NCI-H2029 treated with DMSO at 0.1 percent for 48 hours (cell line): ENCODE results near the gene SLC26A1.

ENCODE experiments used
- DNase-seq: peaks from one replicate; lab custom pipeline; 2025; lab: John Stamatoyannopoulos, UW

The SLC26A1 gene

GRCh38 chr4:1014291-1015167 is 21.3 kb upstream of the SLC26A1 start:
- no peak for DNase-seq

GRCh38 chr4:1013225-1014073 is 20.2 kb upstream of the SLC26A1 start:
- DNase-seq, result no peak

DNA sequence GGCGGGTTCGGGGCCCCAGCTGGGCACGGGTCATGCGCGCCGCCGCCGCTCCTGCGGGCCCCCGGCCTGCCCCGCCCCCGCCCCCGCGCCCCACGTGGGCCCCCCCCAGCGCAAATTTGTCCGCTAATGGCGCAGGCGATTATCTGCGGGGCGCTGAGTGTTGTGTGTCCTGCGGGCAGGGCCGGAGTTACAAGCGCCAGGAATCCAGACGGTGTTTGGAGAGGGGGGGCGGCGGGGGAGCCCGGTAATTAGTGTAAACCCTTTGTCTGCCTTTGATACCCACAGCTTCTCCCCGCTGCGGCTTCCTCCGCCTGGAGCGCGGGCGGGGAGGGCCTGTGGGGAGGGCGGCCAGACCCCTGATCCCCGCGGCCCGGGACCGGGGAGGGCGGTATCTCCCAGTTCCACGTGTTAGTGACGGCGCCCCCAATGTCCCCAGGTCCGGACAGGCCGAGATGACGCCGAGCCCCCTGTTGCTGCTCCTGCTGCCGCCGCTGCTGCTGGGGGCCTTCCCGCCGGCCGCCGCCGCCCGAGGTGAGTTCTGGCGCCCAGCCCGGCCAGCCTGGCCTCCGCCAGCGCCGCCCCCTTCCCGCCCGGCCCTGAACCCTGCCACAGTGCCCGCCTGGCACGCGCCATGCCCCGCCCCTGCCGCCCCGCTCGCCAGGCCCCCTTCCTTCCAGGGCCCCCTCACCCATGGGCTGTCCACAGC is 19.0 kb upstream of the SLC26A1 start:
- DNase-seq, result no peak

DNA sequence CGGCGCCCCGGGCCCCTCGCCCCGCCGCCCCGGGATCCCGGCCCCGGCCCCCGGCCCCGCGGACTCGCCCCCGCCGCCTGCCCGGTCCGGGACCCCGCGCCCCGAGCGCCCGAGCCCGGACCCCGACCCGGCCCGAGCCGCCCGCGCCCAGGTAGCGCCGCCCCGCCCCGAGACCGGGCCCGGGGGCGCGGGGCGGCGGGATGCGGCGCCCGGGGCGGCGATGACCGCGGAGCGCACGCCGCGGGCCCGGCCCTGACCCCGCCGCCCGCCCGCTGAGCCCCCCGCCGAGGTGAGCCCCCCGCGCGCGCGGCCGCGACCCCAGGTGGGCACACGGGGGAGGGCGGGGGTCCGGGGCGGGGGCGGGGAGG is 18.4 kb upstream of the SLC26A1 start:
- DNase-seq, result no peak

DNA sequence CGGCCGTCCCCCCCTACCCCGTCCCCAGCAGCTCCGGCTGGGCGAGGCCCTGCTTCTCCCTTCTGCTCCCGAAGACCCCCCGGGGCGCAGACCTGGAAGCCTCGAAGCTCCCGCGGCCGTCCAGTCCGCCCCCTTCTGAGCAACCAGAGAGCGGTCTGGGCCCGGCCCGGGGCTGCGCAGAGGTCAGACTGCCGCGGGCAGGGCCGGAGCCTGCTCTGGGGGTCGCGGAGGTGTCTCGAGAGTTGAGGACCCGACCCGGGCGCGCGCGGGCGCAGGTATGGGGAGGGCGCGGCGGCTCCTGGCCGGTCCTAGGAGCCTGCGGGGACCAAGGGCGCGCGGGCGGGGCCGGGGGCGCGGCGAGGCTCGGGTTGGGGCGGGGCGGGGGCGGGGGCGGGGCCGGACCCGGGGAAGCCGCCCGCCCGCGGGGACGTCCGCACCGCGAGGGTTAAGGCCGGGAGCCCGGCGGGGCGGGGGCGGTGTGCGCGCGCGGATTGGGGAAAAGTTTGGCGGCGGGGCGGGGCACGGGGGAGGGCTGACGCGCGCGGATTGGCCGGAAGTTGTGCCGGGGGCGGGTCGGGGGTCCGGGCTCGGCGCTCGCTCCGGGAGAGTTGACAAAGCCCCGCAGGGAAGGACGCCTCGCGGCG is 17.9 kb upstream of the SLC26A1 start, which contains the start of gene FGFRL1:
TSS of gene FGFRL1 (plus strand) at position 605 of the 644 bp plus-strand sequence. CDS start 860 bp downstream, outside the sequence.
- no peak for DNase-seq

- no peak for DNase-seq
Measured at GRCh38 chr4:1010395-1011021, 17.3 kb upstream of the SLC26A1 start.

DNA sequence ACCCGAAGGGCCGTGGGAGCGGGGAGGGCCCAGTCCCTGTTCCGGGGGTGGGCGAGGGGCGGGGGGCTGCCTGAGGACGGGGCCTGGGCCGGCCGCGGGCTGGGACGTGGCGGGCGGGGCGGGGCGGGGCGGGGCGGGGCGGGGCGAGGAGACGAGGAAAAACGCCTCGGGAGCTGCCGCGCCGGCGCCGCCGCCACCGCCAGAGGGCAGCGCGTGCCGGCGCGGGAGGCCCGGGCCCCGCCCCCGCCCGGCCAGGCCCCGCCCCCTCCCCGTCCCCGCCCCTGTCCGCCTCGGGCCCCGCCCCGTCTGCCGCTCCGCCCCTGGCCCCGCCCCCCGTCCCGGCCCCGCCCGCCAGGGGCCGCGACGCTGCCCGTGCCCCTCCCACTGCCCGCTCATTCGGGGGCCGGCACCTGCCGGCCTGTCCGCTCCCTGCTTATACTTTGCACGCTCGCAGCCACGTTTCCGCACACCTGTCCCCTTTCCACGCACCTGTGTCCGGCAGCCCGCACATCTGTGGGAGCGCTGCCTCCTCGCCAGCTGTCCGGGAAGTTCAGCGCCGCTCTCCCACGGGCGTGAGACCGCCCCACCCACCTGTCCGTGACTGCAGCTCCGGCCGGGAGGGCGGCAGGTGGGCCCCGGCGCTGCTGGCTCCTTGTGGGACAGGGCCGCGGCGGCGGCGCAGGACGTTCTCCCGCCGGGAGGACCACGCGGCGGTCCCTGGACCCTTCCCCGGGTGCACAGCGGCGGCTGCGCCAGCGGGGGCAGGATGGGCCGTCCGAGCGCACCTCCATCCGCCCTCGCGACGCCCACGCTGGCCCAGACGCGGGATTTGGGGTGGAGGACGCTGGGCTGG is 16.6 kb upstream of the SLC26A1 start:
- DNase-seq, result no peak

GRCh38 chr4:1008840-1009541 is 15.8 kb upstream of the SLC26A1 start:
- no peak for DNase-seq

GRCh38 chr4:1006856-1007255 is 13.7 kb upstream of the SLC26A1 start:
- DNase-seq, result no peak

DNA sequence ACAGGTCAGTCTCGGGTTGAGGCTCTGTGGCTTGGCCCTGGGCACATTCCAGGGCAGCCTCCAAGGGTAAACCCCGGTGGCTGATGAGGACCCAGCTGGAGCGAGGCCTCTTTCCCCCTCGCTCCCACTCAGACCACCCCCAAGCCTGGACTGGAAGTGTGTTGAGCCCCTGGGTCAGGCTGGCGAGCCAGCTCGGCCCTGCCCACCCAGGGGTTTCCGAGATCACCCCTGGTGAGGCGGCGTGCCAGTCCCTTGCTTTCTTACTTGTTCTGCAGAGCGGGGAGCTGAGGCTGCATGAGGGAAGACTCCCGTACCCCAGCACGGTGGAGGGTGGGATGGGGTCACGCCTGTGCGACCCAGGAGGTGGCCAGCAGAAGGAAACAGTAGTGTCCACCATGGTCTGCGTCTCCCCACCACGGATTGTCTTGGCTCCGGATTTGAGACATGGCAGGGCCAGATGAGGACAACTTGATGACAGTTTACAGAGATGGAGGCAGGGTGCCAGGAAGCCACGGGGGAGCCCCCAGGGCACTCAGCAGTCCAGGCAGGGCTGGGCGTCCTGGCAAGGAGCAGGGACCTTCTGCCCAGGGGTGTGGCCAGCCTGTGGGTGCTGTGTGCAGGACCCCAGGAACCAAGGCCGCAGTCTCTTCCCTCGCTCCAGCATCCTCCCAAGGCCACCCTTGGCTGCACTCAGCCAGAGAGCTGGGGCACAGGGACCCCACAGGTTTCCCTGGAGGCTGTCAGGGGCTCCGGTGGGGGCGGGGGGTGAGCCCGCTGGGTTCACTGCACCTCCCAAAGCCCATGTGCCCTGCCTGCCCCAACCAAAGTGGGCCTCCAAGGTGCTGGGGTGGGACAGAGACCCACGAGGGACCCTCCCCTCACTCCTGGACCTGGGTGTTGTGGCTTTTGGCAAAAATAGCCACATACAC is 11.6 kb upstream of the SLC26A1 start:
- DNase-seq, result no peak

- no peak for DNase-seq
Measured at GRCh38 chr4:1004071-1004418, 10.8 kb upstream of the SLC26A1 start.

DNA sequence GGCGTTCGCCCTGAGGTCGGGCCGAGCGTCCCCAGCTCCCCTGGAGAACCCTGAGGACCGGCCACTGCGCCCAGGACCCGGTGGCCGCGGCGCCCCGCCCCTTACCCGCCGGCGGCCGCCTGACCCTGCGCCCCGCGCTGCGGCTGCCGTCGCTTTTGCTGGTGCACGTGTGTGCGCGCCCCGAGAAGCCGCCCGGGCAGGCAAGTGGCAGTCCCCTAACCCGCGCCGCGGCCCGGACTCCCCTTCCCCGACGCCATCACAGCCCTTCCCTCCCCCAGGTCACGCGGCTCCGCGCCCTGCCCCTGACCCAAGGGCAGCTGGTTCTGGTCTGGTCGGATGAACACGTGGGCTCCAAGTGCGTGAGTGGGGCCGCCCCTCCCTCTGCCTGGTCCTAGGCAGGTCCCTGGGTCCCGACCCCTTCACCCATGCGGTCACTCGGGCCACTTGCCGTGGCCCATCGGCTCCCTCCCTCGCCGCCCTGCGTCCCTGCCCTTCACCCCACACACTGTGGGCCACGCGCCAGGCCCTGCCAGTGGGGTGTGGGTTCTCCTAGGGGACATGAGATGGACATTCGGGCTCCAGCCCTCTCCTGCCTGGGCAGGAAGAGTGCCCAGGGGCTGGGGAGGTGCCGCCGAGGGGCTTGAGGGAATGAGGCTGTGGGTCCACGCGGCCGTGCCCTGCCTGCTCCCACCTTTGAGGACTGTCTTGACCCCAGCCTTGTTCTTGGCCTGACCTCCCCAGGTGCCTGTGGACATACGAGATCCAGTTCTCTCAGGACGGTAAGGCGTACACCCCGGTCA is 10.3 kb upstream of the SLC26A1 start:
- DNase-seq, result no peak

DNA sequence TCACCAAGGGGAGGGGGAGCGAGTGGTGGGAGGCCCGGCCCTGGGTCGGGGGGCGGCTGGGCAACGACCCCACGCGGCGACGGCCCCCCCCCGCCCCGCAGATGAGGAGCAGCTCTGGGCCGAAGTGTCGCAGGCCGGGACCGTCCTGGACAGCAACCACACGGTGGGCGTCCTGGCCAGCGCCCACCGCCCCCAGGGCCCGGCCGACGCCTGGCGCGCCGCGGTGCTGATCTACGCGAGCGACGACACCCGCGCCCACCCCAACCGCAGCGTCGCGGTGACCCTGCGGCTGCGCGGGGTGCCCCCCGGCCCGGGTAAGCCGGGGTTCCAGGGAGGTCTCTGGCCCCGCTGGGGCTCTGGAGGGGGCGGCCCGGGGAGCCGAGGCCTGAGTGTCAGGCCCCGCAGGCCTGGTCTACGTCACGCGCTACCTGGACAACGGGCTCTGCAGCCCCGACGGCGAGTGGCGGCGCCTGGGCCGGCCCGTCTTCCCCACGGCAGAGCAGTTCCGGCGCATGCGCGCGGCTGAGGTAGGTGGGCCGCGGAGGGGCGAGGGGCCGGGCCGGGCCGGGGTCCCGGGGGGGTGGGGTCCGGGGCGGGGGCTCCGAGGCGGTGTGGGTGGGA is 9.5 kb upstream of the SLC26A1 start:
- no peak for DNase-seq

- DNase-seq, result no peak
Measured at GRCh38 chr4:1002131-1002630, 9.0 kb upstream of the SLC26A1 start.

DNA sequence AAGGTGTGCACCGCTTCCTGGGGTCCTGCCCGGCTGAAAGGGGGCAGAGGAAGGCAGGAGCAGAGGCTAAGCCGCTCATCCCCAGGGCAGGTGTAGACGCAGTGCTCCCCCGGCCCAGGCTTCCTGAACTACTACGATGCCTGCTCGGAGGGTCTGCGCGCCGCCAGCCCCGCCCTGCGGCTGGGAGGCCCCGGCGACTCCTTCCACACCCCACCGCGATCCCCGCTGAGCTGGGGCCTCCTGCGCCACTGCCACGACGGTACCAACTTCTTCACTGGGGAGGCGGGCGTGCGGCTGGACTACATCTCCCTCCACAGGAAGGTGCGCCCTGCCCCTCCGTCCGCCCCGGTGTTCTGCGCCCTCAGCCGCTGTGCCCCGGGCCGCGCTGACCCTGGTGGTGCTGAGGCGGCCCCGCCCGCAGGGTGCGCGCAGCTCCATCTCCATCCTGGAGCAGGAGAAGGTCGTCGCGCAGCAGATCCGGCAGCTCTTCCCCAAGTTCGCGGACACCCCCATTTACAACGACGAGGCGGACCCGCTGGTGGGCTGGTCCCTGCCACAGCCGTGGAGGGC is 8.4 kb upstream of the SLC26A1 start:
- DNase-seq, result no peak

- DNase-seq, result no peak
Measured at GRCh38 chr4:1000686-1001260, 7.6 kb upstream of the SLC26A1 start.
